Measurements from ENCODE around the gene GLRX3.

- TF ChIP-seq CTCF (IDR thresholded peaks at IDR 0.05) (no peak), POLR2AphosphoS5 (IDR thresholded peaks at IDR 0.05) (no peak), POLR2A (IDR thresholded peaks at IDR 0.05) (no peak), EP300 (IDR thresholded peaks at IDR 0.05) (no peak)
Observed at GRCh38 chr10:130141038-130141437, 4.8 kb downstream of the GLRX3 start.

Measured in sigmoid colon (tissue), 4 donors.